ENCODE results near the gene LYPD4. TPM values are rescaled to one million over a fixed set of nuclear protein-coding genes. Genes with fewer than 3 reads are reported as not detected.
"Not testable (repeated sequence)": the region's sequence is repeated elsewhere in the genome, so short reads cannot be mapped to it uniquely, and the experiment has no call there.

LYPD4 gene
- total RNA-seq, 2 experiments from 2014 or later, result not detected

DNA sequence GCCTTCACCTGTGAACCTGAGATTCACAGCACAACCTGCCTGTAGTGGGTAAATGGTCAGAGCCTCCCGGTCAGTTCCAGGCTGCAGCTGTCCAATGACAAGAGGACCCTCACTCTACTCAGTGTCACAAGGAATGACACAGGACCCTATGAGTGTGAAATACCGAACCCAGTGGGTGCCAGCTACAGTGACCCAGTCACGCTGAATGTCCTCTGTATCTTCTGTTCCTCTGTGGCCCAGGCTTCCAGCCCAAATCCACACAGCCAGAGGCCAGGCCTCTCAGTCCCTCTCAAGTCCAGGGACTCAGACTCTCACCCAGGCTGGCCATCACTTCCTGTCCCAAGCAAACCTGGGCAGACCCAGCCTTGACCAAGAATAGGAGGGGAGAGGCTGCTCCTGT is 37.3 kb downstream of the LYPD4 start:
- H3K27ac Mint-ChIP-seq, result no peak overlapping the region
- H3K4me1 Mint-ChIP-seq, result peaks cover 8% of the 10 kb centered on the region
- H3K36me3 Mint-ChIP-seq, result no peaks in the 10 kb centered on the region
- no peak for DNase-seq
- H3K9me3 Mint-ChIP-seq, result no peaks in the 10 kb centered on the region
- no peaks in the 10 kb centered on the region for H3K27me3 Mint-ChIP-seq
- H3K4me3 Mint-ChIP-seq, result no peak overlapping the region

- Mint-ChIP-seq H3K27me3 (no peaks in the 10 kb centered on the region), H3K9me3 (no peaks in the 10 kb centered on the region), H3K4me1 (peaks cover 16% of the 10 kb centered on the region), H3K36me3 (no peaks in the 10 kb centered on the region), H3K4me3 (no peak overlapping the region), H3K27ac (no peak overlapping the region)
- DNase-seq, result no peak
These were observed 40.1 kb downstream of the LYPD4 start for GRCh38 chr19:41804336-41804735.

DNA sequence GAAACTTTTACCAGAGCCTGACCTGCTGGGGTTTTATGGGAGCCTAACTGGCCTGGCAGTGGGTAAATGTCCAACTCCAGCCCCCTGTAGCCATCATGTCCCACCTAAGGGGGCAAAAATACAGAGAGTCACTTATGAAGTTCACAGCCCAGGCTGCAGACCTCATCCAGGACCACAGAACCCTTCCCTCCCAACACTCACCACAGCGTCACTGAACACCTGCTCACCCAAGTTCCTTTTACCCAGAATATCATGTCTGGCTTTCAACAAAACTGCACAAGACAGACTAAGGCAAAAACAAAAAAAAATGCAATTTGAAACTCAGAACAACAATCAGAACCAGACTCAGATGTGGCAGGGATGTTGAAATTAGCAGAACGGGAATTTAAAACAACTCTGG is 41.7 kb downstream of the LYPD4 start:
- H3K27me3 Mint-ChIP-seq, result no peaks in the 10 kb centered on the region
- H3K36me3 Mint-ChIP-seq, result no peaks in the 10 kb centered on the region
- H3K4me1 Mint-ChIP-seq, result peaks cover 16% of the 10 kb centered on the region
- no peak overlapping the region for H3K27ac Mint-ChIP-seq
- no peak overlapping the region for H3K4me3 Mint-ChIP-seq
- DNase-seq, result no peak
- H3K9me3 Mint-ChIP-seq, result no peaks in the 10 kb centered on the region

DNA sequence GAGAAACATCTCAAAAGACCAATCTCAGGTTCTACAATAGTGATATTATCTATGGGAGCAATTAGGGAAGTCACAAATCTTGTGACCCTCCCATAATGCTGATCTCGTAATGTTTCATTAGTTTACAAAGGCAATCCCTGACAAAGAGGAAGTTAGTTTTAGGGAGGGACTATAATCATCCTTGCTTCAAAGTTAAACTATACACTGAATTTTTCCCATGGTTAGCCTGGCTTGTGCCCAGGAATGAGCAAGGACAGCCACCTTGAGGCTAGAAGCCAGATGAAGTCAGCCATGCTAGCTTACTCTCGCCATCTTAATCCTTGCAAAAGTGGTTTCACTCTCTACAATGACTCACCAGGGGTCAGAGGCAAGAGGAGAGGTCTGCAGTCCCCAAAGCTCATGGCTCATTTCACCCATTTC is 42.7 kb downstream of the LYPD4 start:
- H3K4me3 Mint-ChIP-seq, result no peak overlapping the region

DNA sequence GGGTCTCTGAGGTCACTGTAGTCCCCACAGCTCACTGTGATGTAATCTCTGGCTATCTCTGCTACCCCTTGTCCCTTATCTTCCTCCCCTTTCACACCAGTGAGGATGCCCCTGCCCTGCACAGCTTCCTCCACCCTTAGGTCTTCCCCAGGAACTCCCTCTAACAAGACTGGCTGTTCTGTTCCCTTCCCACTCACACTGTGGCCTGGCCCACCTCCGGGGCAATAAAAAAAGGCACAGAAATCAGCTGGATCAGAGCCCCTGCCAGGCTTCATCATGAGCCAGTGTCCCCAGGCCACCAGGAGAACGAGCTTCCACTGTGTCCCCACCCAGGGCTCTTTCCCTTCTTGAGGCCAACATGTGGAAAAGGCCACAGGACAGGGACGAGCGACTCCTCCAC is 43.5 kb downstream of the LYPD4 start:
- no peak for DNase-seq
- Mint-ChIP-seq H3K36me3 (no peaks in the 10 kb centered on the region), H3K27ac (no peak overlapping the region), H3K9me3 (no peaks in the 10 kb centered on the region), H3K27me3 (peaks cover 3% of the 10 kb centered on the region), H3K4me1 (peaks cover 16% of the 10 kb centered on the region), H3K4me3 (no peak overlapping the region)

More for the DNA sequence above, 42.7 kb downstream of the LYPD4 start:
- Mint-ChIP-seq H3K27ac (no peak overlapping the region), H3K4me1 (peaks cover 16% of the 10 kb centered on the region), H3K27me3 (no peaks in the 10 kb centered on the region), H3K9me3 (no peaks in the 10 kb centered on the region), H3K36me3 (no peaks in the 10 kb centered on the region)
- DNase-seq, result no peak

DNA sequence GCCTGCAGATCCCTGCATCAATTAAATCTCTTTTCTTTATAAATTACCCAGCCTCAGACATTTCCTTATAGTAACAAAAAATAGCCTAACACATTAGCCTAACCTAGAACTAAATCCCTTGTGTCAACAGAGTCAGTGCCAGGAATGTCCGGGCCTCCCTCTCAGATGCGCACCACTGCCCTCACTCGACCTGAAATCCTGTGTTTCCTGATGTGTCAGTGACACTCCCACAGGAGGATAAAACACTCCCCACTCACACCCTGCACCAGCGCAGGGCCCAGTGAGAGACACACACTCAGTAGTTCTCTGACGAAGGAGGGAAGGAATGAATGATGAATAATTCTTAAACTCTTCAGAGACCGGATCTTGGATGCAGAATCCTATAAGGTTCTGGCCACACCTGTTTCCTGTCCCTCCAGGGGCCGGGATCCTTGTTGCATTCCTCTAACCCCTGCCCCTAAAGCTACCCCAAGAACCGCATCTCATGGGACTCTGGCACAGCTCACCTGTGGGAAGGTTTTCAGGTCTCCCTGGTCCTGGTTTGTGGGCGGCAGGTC is 45.0 kb downstream of the LYPD4 start:
- Mint-ChIP-seq H3K27me3 (peaks cover 10% of the 10 kb centered on the region), H3K27ac (no peak overlapping the region), H3K4me1 (peaks cover 14% of the 10 kb centered on the region), H3K4me3 (no peak overlapping the region), H3K9me3 (no peaks in the 10 kb centered on the region), H3K36me3 (no peaks in the 10 kb centered on the region)
- DNase-seq, result no peak

- no peaks in the 10 kb centered on the region for H3K9me3 Mint-ChIP-seq
- H3K36me3 Mint-ChIP-seq, result no peaks in the 10 kb centered on the region
- DNase-seq, result no peak
- no peak overlapping the region for H3K4me3 Mint-ChIP-seq
- H3K27me3 Mint-ChIP-seq, result peaks cover 34% of the 10 kb centered on the region
- no peak overlapping the region for H3K27ac Mint-ChIP-seq
- peaks cover 6% of the 10 kb centered on the region for H3K4me1 Mint-ChIP-seq
These were observed 47.6 kb downstream of the LYPD4 start for GRCh38 chr19:41796901-41797300.

GRCh38 chr19:41796362-41796761 is 48.1 kb downstream of the LYPD4 start, which contains the start of gene CEACAM3:
Gene CEACAM3 (plus strand): TSS chr19:41796587. CDS start chr19:41796678, 91 bp downstream.
- H3K4me1 Mint-ChIP-seq, result peaks cover under 1% of the 10 kb centered on the region
- no peak within 1 kb of the TSS for H3K27ac Mint-ChIP-seq
- H3K27me3 Mint-ChIP-seq, result peaks cover 37% of the 10 kb centered on the region
- H3K36me3 Mint-ChIP-seq, result no peaks in the 10 kb centered on the region
- H3K4me3 Mint-ChIP-seq, result no peak within 1 kb of the TSS
- no peaks in the 10 kb centered on the region for H3K9me3 Mint-ChIP-seq
- no peak for DNase-seq

GRCh38 chr19:41795031-41795461 is 49.4 kb downstream of the LYPD4 start:
- no peak overlapping the region for H3K4me3 Mint-ChIP-seq
- H3K36me3 Mint-ChIP-seq, result no peaks in the 10 kb centered on the region
- no peak overlapping the region for H3K27ac Mint-ChIP-seq
- peaks cover 38% of the 10 kb centered on the region for H3K27me3 Mint-ChIP-seq
- H3K4me1 Mint-ChIP-seq, result no peaks in the 10 kb centered on the region
- peak; percentile 50 for DNase-seq
- no peaks in the 10 kb centered on the region for H3K9me3 Mint-ChIP-seq

DNA sequence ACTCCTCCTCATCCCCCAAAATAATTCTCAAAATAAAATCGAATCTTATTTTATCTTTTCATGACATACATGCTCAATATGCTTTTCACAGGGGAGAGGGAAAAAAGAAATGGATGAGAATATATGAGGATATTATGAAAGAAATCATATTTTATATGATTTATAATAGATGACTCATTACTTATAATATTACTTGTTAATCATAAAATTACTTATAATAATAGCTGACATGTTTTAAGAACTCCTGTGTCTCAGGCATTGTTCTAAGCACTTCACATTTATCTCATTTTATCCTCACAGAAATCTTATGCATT is 51.1 kb downstream of the LYPD4 start:
- H3K4me3 Mint-ChIP-seq, result no peak overlapping the region
- DNase-seq, result no peak
- no peaks in the 10 kb centered on the region for H3K4me1 Mint-ChIP-seq
- H3K36me3 Mint-ChIP-seq, result no peaks in the 10 kb centered on the region
- H3K9me3 Mint-ChIP-seq, result no peaks in the 10 kb centered on the region
- H3K27ac Mint-ChIP-seq, result no peak overlapping the region
- H3K27me3 Mint-ChIP-seq, result peaks cover 47% of the 10 kb centered on the region

GRCh38 chr19:41792513-41793413 is 51.7 kb downstream of the LYPD4 start:
- Mint-ChIP-seq H3K9me3 (no peaks in the 10 kb centered on the region), H3K27ac (no peak overlapping the region), H3K36me3 (no peaks in the 10 kb centered on the region), H3K4me1 (no peaks in the 10 kb centered on the region), H3K4me3 (no peak overlapping the region), H3K27me3 (peaks cover 49% of the 10 kb centered on the region)
- peak; percentile 58 for DNase-seq

GRCh38 chr19:41789053-41789452 is 55.4 kb downstream of the LYPD4 start:
- H3K36me3 Mint-ChIP-seq, H3K4me3 Mint-ChIP-seq, H3K27ac Mint-ChIP-seq, DNase-seq, H3K9me3 Mint-ChIP-seq: not testable (repeated sequence)
- peaks cover 72% of the 10 kb centered on the region for H3K27me3 Mint-ChIP-seq
- H3K4me1 Mint-ChIP-seq, result peaks cover 13% of the 10 kb centered on the region

DNA sequence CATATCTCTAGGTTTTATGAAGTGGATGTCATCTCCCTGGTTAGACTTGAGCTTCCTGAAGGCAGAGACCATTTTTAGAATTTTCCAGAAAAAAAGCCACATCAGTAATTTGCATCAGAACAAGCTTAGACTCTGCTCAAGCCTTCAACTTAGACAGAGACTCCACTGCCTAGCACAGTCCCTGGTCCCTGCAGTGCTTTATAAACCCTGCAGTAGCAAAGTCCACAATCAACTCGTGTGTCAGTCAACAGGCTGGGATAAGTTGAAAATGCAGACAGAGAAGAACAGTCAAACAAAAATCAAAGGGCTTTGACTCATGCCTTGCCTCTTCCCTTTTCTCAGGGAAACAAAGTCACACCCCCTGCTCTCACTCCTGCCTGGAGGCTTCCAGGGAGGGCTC is 56.0 kb downstream of the LYPD4 start:
- peaks cover 72% of the 10 kb centered on the region for H3K27me3 Mint-ChIP-seq
- not testable (repeated sequence) for H3K36me3 Mint-ChIP-seq, H3K4me3 Mint-ChIP-seq, H3K9me3 Mint-ChIP-seq, H3K27ac Mint-ChIP-seq, DNase-seq
- peaks cover 13% of the 10 kb centered on the region for H3K4me1 Mint-ChIP-seq
